Astrocyte of the spinal cord (primary cell): ENCODE measurements around the gene NLGN1.

ENCODE experiments used
- DNase-seq: peaks from one replicate; pipeline ENCODE4 v3.0.0; 2011; ENCODE audit warnings: low read depth, low spot score
- H3K4me3 ChIP-seq: 2 replicates; pipeline ENCODE4 v1.5.1; 2011; ENCODE audit warnings: low read depth, mild to moderate bottlenecking, low read length, moderate library complexity
- in situ Hi-C: cut with HindIII; loops from 2 replicates; pipeline ENCODE4 v1.10.0; 2017; ENCODE audit warnings: low sequenced_read_pairs
- TF ChIP-seq, protein P1 (sequence below): IDR thresholded peaks from 2 replicates; pipeline ENCODE4 v1.5.1; 2012; ENCODE audit warnings: low read depth, mild to moderate bottlenecking, low read length, inconsistent platforms

Gene NLGN1

DNA sequence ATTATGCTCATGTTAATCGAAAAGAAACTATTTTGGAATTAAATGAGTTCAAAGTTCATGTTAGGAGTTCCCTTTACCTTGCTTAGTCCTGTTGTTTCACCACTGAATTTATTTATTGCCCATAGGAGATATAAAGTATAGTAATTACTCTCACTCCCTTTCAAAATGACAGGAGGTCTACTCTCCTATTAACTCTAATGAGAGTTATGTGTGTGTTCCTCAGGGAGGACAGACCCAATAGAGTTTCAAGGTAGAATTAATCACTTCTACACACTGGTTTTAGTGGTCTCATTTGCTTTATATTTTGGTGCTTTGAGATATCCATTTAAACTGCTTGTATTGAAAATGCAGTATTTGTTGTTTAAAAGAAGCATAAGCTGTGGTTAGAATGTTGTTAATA is 398.9 kb downstream of the NLGN1 start:
- in situ Hi-C loops, result no loop called here
- DNase-seq, result no peak
- TF ChIP-seq, protein P1, sequence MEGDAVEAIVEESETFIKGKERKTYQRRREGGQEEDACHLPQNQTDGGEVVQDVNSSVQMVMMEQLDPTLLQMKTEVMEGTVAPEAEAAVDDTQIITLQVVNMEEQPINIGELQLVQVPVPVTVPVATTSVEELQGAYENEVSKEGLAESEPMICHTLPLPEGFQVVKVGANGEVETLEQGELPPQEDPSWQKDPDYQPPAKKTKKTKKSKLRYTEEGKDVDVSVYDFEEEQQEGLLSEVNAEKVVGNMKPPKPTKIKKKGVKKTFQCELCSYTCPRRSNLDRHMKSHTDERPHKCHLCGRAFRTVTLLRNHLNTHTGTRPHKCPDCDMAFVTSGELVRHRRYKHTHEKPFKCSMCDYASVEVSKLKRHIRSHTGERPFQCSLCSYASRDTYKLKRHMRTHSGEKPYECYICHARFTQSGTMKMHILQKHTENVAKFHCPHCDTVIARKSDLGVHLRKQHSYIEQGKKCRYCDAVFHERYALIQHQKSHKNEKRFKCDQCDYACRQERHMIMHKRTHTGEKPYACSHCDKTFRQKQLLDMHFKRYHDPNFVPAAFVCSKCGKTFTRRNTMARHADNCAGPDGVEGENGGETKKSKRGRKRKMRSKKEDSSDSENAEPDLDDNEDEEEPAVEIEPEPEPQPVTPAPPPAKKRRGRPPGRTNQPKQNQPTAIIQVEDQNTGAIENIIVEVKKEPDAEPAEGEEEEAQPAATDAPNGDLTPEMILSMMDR, result no peak
- no peak overlapping the region for H3K4me3 ChIP-seq

DNA sequence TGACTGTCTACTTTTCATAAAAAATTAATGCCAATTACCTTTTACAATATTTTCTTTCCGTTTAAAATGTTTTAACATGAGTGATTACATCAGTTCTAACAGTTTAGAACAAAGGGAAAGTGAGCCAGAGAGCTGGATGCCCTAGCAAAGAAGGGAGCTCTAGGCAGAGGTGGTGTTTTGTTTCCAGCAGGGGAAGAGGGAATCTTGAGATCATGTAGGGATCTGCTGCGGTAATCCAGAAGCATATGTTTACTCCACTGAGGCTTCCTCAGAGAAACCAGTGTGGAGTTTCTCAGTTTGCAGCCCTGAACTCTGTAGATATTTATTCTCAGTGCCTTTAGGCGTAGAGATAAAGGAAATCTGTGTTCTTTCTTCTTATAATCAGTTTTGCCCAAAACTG is 399.3 kb downstream of the NLGN1 start:
- in situ Hi-C loops, result no loop called here
- TF ChIP-seq, protein P1, result no peak
- DNase-seq, result no peak
- H3K4me3 ChIP-seq, result no peak overlapping the region

- TF ChIP-seq, protein P1, result no peak
- no peak for DNase-seq
- in situ Hi-C loops, result no loop called here
- H3K4me3 ChIP-seq, result no peak overlapping the region
These were observed 401.7 kb downstream of the NLGN1 start for GRCh38 chr3:173799060-173799816.

DNA sequence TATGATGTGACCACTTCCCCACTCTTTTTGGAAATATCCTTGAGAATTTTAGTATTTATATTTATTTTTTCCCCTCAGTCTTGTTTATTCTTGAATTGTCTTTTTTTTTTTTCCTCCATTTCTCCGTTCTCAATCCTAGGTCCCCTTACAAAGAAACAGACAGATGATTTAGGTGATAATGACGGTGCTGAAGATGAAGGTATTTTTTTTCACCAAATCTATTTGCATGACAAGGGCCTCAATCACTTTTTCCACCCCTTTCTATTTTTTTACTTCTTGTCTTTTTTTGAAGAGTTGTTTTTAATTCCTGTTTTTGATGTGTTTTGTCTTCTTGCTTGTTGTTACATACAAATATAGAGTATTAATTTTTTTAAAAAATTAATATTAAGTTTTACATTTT is 402.6 kb downstream of the NLGN1 start:
- H3K4me3 ChIP-seq, result no peak overlapping the region
- TF ChIP-seq, protein P1, result no peak
- DNase-seq, result no peak
- in situ Hi-C loops, result no loop called here

GRCh38 chr3:173814809-173815208 is 417.3 kb downstream of the NLGN1 start:
- H3K4me3 ChIP-seq, result no peak overlapping the region
- no peak for DNase-seq
- TF ChIP-seq, protein P1, result no peak
- in situ Hi-C loops, result no loop called here

DNA sequence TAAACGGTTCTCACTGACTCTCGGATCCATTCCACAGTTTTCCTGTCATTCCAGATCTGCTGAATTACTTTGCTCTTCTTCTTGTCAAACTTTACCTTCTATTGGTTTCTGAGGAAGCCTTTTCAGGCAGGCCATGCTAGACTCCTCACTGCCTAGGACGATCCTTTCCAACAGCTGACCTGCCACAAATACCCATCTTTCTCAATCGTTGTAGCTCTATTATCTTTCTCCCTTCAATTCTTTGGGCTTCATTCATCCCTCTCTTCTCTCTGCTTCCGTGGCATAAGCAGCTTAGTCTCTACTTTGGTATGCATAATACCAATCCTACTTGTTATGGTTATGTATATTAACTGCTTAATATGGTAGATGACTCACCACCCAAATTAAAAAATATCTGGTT is 421.8 kb downstream of the NLGN1 start:
- TF ChIP-seq, protein P1, result no peak
- no peak for DNase-seq
- H3K4me3 ChIP-seq, result no peak overlapping the region
- in situ Hi-C loops, result no loop called here
